ENCODE measurements around the gene KCNQ1OT1.

KCNQ1OT1 gene

DNA sequence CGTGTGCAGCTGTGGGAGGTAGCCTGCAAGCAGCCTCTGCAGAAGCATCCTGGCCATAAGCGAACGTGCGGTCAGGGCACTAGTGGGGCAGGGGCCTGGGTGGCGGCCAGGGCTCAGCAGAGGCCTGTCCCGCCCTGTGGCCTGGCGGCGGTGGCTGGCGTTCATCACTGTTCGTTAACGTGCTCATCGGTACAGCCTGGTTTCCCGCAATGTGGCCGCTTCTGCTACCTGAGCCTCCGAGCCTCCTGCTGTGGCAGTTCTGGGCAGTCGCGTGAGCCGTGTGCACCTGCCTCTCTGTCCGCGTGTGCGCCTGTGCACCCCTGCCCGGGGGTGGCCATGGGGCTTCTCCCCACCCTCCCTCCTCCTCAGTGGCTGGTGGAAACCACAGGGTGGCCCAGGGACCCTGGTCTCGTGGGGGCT, 117.9 kb downstream of the KCNQ1OT1 start:
- no peak for DNase-seq (ENCODE audit: low spot score)

DNA sequence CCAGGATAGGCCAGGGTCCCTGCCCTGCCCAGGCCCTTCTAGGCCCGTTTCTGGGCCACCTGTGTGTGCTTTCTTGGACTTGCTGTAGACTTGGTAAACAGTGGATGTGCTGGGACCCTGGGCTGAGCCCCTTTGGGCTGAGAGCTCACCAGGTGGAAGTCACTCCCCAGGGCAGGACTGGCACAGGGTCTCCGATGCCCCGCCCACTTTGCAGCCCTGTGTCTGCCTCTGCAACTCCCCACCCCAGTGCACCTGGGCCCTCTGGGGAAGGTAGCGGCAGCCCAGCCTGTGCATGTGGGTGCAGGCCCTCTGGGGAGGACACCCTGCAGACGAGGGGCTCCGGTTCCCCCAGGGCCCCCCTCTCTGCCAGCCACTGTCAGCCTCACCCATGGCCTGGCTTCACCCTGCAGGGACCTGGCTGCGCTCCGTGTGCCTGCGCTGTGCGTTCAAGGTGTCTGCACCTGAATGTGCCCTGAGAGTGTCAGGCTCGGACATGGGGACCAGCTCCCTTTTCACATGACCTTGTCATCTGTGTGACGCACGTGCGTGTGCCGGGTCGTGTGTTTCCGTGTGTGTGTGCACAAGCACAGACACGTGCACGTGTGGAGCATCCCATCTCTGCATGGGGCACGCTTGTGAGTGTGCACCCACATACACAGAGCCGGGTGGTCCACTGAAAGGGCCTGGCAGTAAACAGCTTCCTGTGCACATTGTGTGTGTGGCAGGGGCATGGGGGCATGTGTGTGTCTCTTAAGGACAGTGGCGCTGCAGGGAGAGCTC, 118.5 kb downstream of the KCNQ1OT1 start:
- DNase-seq (ENCODE audit: low spot score), result no peak

DNA sequence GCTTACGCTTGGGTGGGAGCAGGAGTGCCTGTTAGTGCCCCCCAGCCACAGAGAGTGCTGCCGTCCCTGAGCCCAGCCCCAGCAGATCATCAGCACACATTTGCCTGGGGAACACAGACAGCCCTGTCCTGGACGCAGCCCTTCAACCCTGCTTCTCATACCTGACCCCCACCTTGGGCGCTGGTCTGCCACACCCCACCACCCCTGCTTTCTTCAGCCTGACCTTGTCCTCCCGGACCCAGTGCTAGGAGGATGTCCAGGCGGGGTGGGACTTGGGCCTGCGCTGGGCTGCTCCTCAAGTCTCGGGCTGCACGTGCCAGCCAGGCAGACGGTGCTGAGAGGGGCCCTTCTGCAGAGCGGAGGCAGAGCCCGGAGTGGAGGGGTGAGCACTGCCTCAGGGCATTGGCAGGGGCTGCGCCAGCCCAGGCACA, 119.2 kb downstream of the KCNQ1OT1 start:
- no peak for DNase-seq (ENCODE audit: low spot score)

DNA sequence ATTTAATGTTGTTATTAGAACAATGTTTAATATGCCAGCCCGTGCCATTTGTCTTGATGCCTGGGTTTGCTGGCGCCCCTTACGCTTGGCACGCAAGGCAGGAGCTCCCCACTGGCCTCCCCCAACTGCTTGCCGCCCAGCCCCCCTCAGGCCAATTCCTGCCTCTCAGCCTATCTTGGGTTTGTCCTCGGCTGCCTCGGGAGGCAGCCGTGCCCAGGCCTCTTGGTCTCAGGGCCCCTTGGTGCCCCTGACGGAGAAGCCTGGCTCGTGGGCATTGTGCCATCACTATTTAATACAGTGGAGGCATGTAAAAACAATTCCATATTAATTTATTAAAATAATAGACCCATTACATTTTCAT, 119.8 kb downstream of the KCNQ1OT1 start:
- no peak for DNase-seq (ENCODE audit: low spot score)

DNA sequence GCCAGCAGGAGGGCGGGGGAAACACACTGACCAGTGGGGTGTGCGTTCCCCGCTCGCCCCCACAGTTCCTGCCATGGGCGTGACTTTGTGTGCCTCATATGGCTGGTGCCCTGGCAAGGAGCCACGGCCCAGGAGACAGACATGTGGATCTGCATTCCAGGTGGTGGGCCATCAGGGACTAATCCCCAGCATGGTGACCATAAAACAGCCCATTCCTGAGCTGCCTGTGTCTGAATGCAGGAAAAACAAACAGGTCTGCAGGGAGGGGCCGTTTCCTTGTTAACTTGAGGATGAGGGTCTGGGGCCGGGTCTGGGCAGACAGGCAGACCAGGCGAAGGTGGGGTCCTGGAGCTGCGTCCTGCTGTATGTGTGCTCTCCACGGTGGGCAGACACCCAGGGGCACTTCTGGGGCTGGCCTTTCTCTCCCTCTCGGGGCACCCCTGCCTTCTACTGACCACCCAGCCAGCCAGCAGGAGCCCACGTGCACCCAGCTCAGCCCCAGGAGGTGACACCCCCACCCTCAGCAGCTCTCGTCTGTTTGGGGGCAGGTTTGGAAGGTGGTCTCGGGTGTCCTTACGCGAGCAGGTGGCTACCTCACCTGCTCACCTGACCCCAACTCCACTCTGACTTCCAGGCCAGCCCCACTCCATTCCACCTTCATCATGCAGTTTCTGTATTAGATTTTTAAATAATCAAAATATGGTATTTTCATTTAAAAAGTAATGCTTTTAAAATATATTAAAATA, 120.3 kb downstream of the KCNQ1OT1 start:
- DNase-seq (ENCODE audit: low spot score), result no peak

DNA sequence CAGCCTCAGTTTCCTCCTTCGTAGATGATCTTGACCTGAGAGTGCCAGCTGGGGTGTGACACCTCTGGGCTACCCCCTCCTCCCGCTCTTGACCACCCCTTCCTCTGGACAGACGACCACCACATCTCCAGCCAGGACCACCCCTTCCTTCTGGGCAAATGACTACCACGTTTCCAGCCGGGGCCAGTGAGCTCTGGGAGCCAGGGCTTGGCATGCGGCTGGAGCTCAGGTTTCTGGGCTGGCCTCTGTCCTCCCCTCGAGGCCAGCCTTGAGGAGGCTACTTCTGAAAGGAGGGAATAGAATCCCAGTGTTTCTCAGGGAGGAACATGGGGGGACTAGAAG, 120.9 kb downstream of the KCNQ1OT1 start:
- DNase-seq (ENCODE audit: low spot score), result no peak

DNA sequence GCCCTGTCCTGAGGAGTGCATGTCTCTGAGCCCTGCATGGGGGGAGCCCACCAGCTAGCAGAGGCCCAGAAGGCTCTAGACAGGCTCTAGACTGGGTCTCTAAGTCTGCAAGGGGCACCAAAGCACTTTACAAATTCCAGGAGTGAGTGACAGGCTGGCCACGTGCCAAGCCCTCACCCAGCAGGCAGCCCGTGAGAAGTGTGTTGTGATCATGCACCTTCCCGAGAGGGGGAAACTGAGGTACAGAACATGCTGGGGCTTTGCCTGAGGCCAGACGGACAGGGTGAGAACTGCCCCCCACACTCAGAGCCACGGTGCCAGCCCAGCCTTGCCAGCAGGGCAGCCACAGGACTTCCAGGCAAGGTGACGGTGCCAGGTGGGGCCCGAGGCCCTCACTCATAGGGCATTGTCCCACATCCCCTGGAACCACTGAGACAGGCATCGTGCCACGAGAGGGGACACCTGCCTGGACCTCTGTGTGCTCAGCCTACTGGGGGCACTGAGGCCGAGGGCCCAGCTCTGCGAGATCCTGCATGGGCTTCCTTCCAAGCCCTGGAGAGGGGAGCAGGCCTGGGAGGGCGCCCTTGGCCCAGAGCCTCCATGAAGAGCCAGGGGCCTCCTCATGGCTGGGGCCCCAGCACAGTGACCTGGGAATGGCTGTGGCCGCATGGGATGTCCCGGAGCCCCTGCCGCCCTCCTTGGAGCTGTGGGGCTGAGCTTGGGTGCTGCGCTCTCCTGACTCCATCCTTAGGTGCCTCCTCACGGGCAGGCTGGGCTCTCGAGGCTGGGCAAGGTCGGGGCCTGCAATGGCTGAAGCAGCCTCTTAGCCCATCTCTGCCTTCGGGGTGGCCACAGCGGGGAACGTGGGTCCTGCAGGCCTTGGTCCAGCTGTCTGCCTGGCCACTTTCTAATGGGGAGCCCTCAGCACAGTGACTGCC, 121.5 kb downstream of the KCNQ1OT1 start:
- DNase-seq (ENCODE audit: low spot score), result no peak

DNA sequence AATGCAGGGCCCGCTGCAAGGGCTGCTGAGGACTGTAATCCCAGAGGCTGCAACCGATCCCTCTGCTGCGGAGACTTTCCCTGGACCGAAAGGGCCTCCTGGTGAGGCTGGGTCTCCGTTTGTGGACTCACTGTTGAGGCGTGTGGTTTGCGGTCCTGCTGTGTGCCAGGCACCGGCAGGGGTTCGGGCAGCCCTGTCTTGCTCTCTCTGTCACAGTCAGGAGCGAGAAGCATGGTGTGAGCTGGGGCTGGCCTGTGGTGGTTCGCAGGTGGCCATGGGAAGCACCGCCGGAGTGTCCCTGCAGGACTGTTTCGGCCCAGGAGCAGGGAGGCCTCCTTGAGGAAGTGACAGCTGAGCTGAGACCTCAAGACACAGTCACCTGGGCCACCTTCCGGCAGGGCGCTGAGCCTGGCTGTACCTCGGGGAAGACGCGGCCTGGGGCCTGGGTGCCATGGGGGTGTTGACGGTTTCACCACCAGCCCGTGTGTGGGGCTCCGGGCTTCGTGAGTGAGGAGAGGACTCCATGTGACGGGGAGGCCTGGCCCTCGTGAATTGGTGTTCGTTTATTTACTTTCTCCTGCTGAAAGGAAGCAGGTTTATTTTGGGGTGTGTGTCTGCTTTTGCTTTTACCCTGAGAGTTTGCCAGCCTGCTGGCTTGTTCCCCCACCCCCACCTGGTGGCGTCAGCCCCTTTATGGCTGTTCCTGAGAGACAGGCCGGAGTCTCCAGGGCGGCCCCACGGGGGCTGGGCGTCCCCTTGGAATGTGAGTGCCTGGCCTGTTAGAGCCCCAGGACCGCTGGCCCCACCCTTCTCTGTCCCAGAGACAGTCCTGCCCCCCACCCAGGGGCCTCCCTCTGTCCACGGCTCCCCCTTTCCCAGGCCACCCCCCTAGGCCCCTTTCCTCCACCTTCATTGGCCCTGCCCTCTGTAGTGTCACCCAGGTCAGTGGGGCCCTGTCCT, 122.5 kb downstream of the KCNQ1OT1 start:
- DNase-seq (ENCODE audit: low spot score), result no peak

DNA sequence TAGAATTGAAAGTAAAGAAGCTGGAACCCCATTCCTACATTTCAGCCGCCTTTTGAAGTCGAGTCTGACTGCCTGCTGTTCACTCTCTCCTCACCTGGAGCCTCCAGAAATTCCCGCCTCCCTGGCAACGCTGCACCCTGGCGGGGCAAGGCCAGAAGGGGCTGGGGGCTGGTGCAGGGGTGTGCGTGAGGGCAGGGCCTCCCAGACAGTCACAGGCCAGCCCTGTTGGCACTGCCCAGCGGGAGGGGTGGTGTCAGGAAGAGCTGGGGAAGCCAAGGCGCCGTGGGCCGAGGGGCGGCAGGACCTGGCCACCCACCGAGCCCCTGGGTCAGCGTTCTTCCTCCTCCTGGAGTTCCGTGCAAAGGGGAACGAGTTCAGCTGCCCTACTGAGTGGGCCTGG, 123.2 kb downstream of the KCNQ1OT1 start:
- DNase-seq (ENCODE audit: low spot score), result no peak

DNA sequence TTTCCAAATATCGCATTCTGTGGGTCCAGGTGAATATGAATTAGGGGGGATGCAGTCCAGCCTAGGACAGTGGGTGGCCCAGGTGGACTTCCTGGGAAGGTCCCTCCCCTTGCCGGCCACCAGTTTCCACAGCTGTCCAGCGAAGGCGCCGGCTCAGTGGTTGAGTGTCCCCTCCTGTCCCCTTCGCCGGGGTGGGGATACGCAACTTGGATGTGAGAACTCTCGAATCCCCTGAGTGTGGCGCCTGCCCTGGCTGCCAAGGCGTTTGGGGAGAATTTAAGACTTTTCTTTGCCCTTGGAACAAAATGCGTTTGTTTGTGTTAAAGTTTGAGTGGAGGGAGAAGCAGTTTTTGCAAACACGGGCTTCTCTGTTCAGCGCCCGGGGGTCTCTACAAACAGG, 123.7 kb downstream of the KCNQ1OT1 start:
- DNase-seq (ENCODE audit: low spot score), result no peak

DNA sequence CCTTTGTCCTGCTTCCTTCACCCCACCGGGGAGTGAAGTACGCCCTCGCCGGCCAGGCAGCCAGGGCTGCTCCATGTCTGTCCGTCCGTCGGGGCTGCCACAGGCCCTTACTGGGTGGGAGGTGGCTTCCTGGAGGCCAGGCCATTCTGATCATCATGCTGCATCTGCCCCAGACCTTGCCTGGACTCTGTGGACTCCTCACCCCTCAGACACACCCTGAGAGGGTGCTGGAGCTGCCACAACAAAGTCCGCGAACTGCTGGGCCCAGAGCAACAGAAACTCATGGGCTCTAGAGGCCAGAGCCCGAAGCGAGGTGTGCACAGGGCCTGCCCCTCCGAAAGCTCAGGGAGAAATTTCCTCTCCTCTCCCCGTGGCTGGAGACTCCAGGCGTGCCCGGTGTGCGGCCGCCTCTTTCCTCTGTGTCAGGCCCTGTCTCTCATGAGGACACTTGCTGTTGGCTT, 124.2 kb downstream of the KCNQ1OT1 start:
- no peak for DNase-seq (ENCODE audit: low spot score)

DNA sequence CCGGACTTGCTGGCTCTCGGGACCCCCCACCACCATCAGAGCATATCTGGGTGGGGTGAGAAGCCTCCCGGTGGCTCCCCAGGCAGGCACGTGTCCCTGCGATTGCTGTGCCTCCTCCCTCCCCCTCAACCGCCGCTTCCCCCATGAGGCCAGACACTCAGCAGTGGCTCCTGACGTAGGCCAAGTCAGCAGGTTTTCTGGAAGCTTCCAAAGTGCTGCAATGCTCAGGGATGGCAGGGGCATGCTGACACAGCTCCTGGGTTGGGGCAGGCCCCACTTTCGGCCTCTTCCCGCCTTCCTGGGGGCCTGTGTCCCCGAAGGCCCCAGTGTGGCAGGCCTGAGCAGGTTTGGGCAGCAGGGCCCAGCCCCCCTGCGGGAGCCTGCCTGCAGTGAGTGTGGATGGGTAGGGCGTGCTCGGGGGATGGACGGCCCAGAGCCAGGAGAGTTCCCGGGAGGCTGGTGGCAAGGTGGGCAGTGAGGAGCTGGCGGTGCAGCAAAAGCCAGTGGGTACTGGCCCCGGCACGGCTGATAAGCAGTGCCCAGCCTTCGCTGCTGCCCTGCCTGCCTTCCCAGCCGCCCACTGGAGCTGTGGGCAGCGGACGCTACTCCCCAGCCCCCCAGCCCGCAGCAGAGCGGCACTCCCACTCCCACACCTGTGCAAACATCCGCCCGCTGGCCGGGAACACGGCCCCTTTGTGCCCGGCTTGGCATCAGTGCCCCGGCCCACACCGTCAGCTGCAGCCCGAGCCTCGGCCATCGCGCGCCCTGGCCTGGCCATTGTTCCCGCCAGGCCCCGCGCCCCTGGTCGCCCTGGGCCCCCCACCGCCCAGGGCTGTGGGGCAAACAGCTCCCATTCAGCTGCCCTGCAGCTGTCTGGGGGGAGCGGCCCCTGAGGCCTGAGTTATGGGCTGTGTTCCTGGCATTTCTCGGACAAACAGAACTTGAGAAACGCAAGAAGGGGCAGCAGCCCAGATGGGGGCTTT, 125.0 kb downstream of the KCNQ1OT1 start:
- peak; percentile 41 for DNase-seq (ENCODE audit: low spot score)

DNA sequence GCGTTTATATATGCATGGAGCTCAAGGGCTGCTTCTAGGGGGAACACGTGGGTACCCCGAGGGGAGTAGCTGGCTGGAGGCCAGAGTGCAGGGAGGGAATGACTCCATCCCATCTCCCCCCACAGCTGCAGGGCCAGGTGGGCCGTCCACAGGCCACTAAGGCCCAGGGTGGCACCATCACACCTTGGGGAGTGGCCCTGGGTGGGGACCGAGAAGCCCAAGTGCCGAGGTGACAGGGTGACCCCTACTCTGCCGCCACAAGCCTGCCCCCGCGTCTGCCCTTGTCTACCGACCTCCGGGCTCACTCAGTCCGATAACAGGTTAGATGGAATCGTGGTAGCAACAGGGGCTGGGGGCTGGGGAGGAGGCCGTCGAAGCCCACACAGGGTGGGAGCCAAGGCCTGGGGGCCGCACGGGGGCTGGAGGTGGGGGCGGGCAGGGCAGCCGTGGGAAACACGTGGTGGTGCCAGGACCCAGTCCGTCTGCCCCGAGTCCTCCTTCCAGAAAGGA, 125.7 kb downstream of the KCNQ1OT1 start:
- no peak for DNase-seq (ENCODE audit: low spot score)

DNA sequence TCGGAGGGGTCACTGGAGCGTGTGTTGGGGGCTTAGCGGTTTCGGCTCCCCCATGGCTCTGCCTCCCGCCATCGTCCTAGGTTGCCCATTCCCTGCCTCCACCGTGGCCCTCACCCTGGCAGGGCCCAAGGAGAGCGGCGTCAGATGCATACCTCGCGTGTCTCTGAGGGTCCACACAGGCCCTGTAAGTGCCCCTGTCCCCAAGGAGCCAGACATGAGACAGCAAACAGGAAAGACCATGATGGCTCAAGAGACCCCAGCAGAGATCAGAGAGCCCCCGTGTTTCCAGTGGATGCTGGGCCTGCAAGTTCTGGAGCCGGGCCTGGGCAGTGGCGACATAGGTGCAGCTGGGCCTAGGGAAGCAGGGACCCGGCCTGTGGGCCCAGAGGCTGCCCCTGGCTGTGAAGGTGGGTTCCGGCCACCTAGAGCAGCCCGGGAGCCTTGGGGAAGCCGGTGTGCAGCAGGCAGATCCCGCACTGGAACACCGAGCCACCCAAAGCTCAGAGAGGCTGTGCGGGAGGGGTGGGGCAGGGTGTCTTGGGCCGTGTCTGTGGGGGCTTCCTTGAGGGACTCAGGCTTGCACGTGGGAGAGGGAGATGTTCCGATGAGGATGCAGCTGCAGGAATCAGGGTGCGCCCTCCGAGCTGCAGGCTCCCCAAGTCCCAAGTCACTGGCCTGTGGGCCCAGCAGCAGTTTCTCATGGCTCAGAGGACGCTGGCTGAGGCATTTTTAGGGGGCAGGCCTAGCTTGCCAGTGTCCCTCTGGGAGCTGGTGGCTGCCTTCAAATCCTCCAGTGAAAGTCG, 126.4 kb downstream of the KCNQ1OT1 start:
- DNase-seq (ENCODE audit: low spot score), result no peak

DNA sequence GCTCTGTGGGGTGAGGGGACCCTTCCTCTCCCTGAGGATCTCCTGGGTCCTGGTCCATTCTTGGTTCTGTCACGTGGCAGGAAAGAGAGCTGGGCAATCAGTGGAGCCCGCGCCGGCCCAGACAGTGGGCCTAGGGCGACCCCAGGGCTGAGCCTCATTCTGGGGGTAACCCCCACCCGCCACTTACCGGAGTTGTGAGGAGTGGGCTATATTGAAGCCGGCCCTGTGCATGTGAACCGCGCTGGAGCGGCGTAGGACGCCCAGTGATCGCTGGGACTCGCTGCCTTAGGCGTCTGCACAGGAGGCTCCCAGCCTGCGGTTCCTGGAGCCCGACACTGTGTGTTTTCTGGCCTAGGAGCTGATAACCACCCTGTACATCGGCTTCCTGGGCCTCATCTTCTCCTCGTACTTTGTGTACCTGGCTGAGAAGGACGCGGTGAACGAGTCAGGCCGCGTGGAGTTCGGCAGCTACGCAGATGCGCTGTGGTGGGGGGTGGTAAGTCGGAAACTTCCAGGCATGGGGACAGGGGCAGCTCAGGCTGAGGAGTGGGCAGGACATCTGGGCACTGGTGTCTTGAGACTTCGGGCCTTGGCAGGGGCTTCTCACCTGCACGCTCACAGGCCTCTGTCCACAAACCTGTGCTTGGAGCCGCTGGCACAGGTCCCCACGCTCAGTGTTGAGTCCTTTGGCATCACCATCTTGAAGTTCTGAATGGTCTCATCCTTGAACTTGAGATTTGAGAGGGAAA, 127.1 kb downstream of the KCNQ1OT1 start:
- no peak for DNase-seq (ENCODE audit: low spot score)

DNA sequence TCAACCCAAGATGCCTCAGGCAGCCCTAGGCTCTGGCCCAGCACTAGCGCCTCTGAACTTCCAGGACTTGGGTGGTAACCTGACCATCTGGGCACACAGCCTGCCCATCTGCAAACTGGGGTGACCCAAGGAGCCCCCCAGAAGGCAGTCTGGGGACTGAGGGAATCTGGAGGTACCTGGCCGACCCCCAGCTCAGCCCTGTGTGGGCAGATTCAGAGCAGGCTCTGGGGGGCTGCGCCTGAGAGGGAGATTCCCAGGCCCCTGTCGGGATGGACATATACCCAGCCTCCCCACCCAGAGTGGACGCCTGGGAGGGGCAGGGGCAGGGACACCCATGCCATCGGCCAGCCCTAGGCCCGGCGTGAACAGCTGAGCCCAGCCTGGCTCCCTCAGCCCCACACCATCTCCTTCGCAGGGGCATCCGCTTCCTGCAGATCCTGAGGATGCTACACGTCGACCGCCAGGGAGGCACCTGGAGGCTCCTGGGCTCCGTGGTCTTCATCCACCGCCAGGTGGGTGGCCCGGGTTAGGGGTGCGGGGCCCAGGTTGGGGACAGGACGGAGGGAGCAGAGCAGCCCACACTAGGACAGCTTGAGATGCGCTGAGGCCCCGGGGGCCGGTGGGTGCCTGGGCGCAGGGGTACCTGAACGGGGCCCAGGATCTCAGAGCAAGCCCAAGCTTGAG, 128.1 kb downstream of the KCNQ1OT1 start:
- DNase-seq (ENCODE audit: low spot score), result no peak

DNA sequence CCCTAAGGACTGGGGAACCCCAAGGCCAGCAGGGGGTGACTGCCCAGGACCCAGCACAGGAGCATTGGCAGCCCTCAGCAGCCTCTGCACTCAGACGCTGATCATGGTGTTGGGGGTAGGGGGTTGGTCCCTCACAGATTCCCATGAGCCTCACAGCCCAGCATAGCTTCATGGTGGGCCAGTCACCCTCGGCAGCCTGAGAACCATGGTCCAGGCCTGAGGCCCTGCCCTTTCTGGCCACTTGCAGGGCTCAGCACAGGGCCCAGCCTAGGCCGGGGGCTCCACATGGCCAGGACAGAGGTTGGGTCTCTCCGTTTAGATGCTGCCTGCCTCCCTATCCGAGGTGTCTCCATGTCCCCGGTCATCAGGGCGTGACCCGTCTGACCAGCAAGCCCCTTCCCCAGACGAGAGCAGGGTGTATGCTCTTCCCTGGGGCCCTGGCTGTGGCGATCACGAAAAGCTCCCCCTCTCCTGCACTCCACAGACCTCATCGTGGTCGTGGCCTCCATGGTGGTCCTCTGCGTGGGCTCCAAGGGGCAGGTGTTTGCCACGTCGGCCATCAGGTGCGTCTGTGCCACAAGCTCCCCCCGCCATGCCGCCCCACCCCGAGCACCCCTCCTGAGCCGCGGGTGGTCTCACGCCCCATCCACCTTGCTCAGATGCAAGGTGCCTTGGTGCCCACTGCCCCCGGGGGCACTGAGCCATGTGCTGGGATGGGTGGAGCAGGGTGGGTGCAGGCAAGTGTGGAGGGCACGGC, 128.8 kb downstream of the KCNQ1OT1 start:
- DNase-seq (ENCODE audit: low spot score), result no peak
